ENCODE data around the gene JMJD4.

DNA sequence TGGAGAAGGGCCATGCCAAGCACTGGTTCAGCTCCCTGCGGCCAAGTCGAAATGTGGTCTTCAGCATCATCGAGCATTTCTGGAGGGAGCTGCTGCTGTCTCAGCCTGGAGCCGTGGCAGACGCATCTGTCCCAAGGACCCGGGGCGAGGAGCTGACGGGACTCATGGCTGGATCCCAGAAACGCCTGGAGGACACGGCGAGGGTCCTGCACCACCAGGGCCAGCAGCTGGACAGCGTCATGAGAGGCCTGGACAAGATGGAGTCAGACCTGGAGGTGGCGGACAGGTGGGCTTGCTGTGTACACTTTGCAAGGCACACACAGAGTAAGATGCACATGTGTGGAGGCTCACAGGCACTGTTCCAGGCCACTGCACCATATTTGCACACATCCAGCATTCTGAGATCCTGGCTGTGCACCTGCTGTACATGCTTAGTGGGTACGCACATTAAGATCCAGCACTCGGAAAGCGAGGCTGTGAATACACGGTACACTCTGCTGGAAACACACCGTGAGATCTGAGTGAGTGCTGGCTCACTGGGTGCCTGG, 12.9 kb upstream of the JMJD4 start:
- TF ChIP-seq, protein P1, sequence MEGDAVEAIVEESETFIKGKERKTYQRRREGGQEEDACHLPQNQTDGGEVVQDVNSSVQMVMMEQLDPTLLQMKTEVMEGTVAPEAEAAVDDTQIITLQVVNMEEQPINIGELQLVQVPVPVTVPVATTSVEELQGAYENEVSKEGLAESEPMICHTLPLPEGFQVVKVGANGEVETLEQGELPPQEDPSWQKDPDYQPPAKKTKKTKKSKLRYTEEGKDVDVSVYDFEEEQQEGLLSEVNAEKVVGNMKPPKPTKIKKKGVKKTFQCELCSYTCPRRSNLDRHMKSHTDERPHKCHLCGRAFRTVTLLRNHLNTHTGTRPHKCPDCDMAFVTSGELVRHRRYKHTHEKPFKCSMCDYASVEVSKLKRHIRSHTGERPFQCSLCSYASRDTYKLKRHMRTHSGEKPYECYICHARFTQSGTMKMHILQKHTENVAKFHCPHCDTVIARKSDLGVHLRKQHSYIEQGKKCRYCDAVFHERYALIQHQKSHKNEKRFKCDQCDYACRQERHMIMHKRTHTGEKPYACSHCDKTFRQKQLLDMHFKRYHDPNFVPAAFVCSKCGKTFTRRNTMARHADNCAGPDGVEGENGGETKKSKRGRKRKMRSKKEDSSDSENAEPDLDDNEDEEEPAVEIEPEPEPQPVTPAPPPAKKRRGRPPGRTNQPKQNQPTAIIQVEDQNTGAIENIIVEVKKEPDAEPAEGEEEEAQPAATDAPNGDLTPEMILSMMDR (IDR thresholded peaks at IDR 0.05; ENCODE audit: low read depth, low read length, poor library complexity, severe bottlenecking), result no peak
- no peak for TF ChIP-seq EZH2phosphoT487 (IDR thresholded peaks at IDR 0.05; ENCODE audit: borderline replicate concordance, low read length)

All from DOHH2 (cell line).